Mesendoderm (in vitro differentiated cells): ENCODE measurements around the gene ZNF3.

Experiments used
- DNase-seq: peaks from one replicate; pipeline ENCODE4 v3.0.0; 2013
- H2AK5ac ChIP-seq: 2 replicates; pipeline ENCODE4 v1.6.1; 2013; ENCODE audit warnings: low read length, inconsistent platforms
- H2BK120ac ChIP-seq: 2 replicates; pipeline ENCODE4 v1.6.1; 2013; ENCODE audit warnings: low read depth, mild to moderate bottlenecking, low read length, moderate library complexity, mixed read lengths
- H2BK15ac ChIP-seq: replicated peaks from 2 replicates; pipeline ENCODE4 v1.6.1; 2013; ENCODE audit warnings: low read depth, mild to moderate bottlenecking, moderate library complexity
- H2BK5ac ChIP-seq: 2 replicates; pipeline ENCODE4 v1.6.1; 2013; ENCODE audit warnings: low read length, inconsistent platforms
- H3K18ac ChIP-seq: 2 replicates; pipeline ENCODE4 v1.6.1; 2013; ENCODE audit warnings: mild to moderate bottlenecking, low read length, mixed read lengths
- H3K23ac ChIP-seq: one replicate; pipeline ENCODE4 v1.6.1; 2013; ENCODE audit warnings: low read length
- H3K27ac ChIP-seq: 2 replicates; pipeline ENCODE4 v1.5.1; 2013; ENCODE audit warnings: low read depth, mild to moderate bottlenecking, inconsistent platforms, low read length, moderate library complexity
- H3K27me3 ChIP-seq: 2 replicates; pipeline ENCODE4 v1.6.1; 2013; ENCODE audit warnings: low read length, control low read depth, mild to moderate bottlenecking, inconsistent platforms; ENCODE audit not compliant: insufficient read depth, poor library complexity
- H3K36me3 ChIP-seq: 2 replicates; pipeline ENCODE4 v1.6.1; 2013; ENCODE audit warnings: low read length, inconsistent platforms; ENCODE audit not compliant: control insufficient read depth, insufficient read depth
- H3K4ac ChIP-seq: one replicate; pipeline ENCODE4 v1.6.1; 2013; ENCODE audit warnings: low read depth, mild to moderate bottlenecking, low read length, moderate library complexity
- H3K4me1 ChIP-seq: 2 replicates; pipeline ENCODE4 v1.6.1; 2013; ENCODE audit warnings: low read depth, low read length, inconsistent platforms; ENCODE audit not compliant: control insufficient read depth
- H3K4me2 ChIP-seq: 2 replicates; pipeline ENCODE4 v1.6.1; 2013; ENCODE audit warnings: low read length
- H3K4me3 ChIP-seq: 2 replicates; pipeline ENCODE4 v1.5.1; 2013; ENCODE audit warnings: mild to moderate bottlenecking, low read length
- H3K56ac ChIP-seq: one replicate; pipeline ENCODE4 v1.6.1; 2013; ENCODE audit warnings: low read length
- H3K79me1 ChIP-seq: 2 replicates; pipeline ENCODE4 v1.6.1; 2013; ENCODE audit warnings: low read length, inconsistent platforms
- H3K79me2 ChIP-seq: 2 replicates; pipeline ENCODE4 v1.6.1; 2013; ENCODE audit warnings: mild to moderate bottlenecking, low read length; ENCODE audit not compliant: control insufficient read depth, insufficient read depth
- H3K9ac ChIP-seq: 2 replicates; pipeline ENCODE4 v1.6.1; 2013; ENCODE audit warnings: low read length, inconsistent platforms
- H4K5ac ChIP-seq: one replicate; pipeline ENCODE4 v1.6.1; 2013; ENCODE audit warnings: low read length
- H4K8ac ChIP-seq: one replicate; pipeline ENCODE4 v1.6.1; 2013; ENCODE audit warnings: low read depth, mild to moderate bottlenecking, control low read depth, low read length, moderate library complexity
- WGBS: extraction: QIAGEN DNeasy Blood & Tissue Kit; methylation state at CpG from one replicate; pipeline ENCODE4 v1.1.7; 2013; ENCODE audit warnings: low lambda C conversion rate, missing lambda C conversion rate; ENCODE audit not compliant: insufficient coverage; ENCODE audit errors: extremely low coverage; 5-methylcytosine and 5-hydroxymethylcytosine counted together

The ZNF3 gene

GRCh38 chr7:100077205-100077604 is 4.3 kb downstream of the ZNF3 start:
- Histone ChIP-seq H3K79me1 (peaks cover 19% of the 10 kb centered on the region), H2AK5ac (no peak overlapping the region), H3K27me3 (no peaks in the 10 kb centered on the region), H3K4me2 (no peak overlapping the region), H3K18ac (no peak overlapping the region), H3K27ac (no peak overlapping the region), H4K8ac (no peak overlapping the region), H2BK5ac (no peak overlapping the region), H3K36me3 (peaks cover 31% of the 10 kb centered on the region), H3K23ac (no peak overlapping the region), H3K4me3 (no peak overlapping the region), H3K56ac (no peak overlapping the region), H3K4me1 (peaks cover 3% of the 10 kb centered on the region), H2BK120ac (no peak overlapping the region), H4K5ac (no peak overlapping the region), H3K9ac (no peak overlapping the region), H3K4ac (no peak overlapping the region), H2BK15ac (no peak overlapping the region), H3K79me2 (peaks cover 40% of the 10 kb centered on the region)
- no peak for DNase-seq
- no CpG with 5 or more reads among the region's 4 CpGs for WGBS

GRCh38 chr7:100075418-100075817 is 6.1 kb downstream of the ZNF3 start:
- H4K5ac ChIP-seq, result no peak overlapping the region
- peaks cover 3% of the 10 kb centered on the region for H3K4me1 ChIP-seq
- no peak overlapping the region for H4K8ac ChIP-seq
- H3K4me3 ChIP-seq, result no peak overlapping the region
- H3K36me3 ChIP-seq, result peaks cover 47% of the 10 kb centered on the region
- H3K79me2 ChIP-seq, result peaks cover 29% of the 10 kb centered on the region
- no peak for DNase-seq
- H3K4ac ChIP-seq, result no peak overlapping the region
- no peak overlapping the region for H2BK15ac ChIP-seq
- H2BK120ac ChIP-seq, result no peak overlapping the region
- H3K56ac ChIP-seq, result no peak overlapping the region
- WGBS, result no CpG with 5 or more reads among the region's 6 CpGs
- H3K27me3 ChIP-seq, result no peaks in the 10 kb centered on the region
- H2AK5ac ChIP-seq, result no peak overlapping the region
- H2BK5ac ChIP-seq, result no peak overlapping the region
- no peak overlapping the region for H3K9ac ChIP-seq
- no peak overlapping the region for H3K27ac ChIP-seq
- H3K4me2 ChIP-seq, result no peak overlapping the region
- peaks cover 19% of the 10 kb centered on the region for H3K79me1 ChIP-seq
- H3K18ac ChIP-seq, result no peak overlapping the region
- no peak overlapping the region for H3K23ac ChIP-seq

GRCh38 chr7:100074841-100075240 is 6.7 kb downstream of the ZNF3 start:
- Histone ChIP-seq H3K23ac (no peak overlapping the region), H2BK120ac (no peak overlapping the region), H2BK15ac (no peak overlapping the region), H3K4ac (no peak overlapping the region), H3K4me3 (no peak overlapping the region), H2AK5ac (no peak overlapping the region), H3K9ac (no peak overlapping the region), H3K18ac (no peak overlapping the region), H3K56ac (no peak overlapping the region), H3K4me1 (no peaks in the 10 kb centered on the region), H4K8ac (no peak overlapping the region), H3K79me1 (peaks cover 17% of the 10 kb centered on the region), H3K36me3 (peaks cover 53% of the 10 kb centered on the region), H3K79me2 (peaks cover 23% of the 10 kb centered on the region), H2BK5ac (no peak overlapping the region), H3K4me2 (no peak overlapping the region), H4K5ac (no peak overlapping the region), H3K27me3 (no peaks in the 10 kb centered on the region), H3K27ac (no peak overlapping the region)
- WGBS, result no CpG with 5 or more reads among the region's 7 CpGs
- DNase-seq, result no peak

DNA sequence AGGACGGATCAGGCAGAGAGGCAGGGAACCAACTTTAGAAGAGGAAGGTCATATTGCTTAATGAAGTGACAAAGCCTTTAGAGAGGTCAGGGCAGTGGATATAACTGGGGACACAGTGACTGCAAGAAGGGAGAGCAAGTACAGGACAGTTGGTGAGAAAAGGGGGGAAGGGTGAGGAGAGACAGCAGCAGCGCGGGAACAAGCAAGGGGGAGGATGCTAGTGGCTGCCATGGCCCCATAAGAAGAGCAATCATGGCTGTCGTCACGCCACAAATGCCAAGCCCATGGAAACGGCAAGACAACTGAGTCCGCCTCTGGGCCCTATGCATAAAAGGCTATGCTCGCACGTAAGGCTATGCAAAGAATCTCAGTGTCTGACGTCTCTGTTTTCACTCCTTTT is 9.1 kb downstream of the ZNF3 start:
- no peak overlapping the region for H2BK15ac ChIP-seq
- DNase-seq, result no peak
- no peak overlapping the region for H3K4ac ChIP-seq
- no peak overlapping the region for H2BK5ac ChIP-seq
- H3K79me1 ChIP-seq, result peaks cover 11% of the 10 kb centered on the region
- no peak overlapping the region for H3K18ac ChIP-seq
- no peak overlapping the region for H4K8ac ChIP-seq
- H2AK5ac ChIP-seq, result no peak overlapping the region
- H3K4me1 ChIP-seq, result no peaks in the 10 kb centered on the region
- peaks cover 50% of the 10 kb centered on the region for H3K36me3 ChIP-seq
- no peak overlapping the region for H3K27ac ChIP-seq
- no peak overlapping the region for H3K4me2 ChIP-seq
- H4K5ac ChIP-seq, result no peak overlapping the region
- no peak overlapping the region for H3K23ac ChIP-seq
- H2BK120ac ChIP-seq, result no peak overlapping the region
- peak overlapping the region; percentile 2 for H3K4me3 ChIP-seq
- no peak overlapping the region for H3K56ac ChIP-seq
- no CpG with 5 or more reads among the region's 10 CpGs for WGBS
- no peaks in the 10 kb centered on the region for H3K27me3 ChIP-seq
- no peak overlapping the region for H3K9ac ChIP-seq
- H3K79me2 ChIP-seq, result peaks cover 5% of the 10 kb centered on the region

- no peak overlapping the region for H4K5ac ChIP-seq
- WGBS, result no CpG with 5 or more reads among the region's 11 CpGs
- no peaks in the 10 kb centered on the region for H3K4me1 ChIP-seq
- H3K79me2 ChIP-seq, result no peaks in the 10 kb centered on the region
- H3K23ac ChIP-seq, result no peak overlapping the region
- DNase-seq, result peak; percentile 34
- no peak overlapping the region for H2BK120ac ChIP-seq
- no peak overlapping the region for H2BK15ac ChIP-seq
- no peak overlapping the region for H3K56ac ChIP-seq
- no peak overlapping the region for H4K8ac ChIP-seq
- H3K18ac ChIP-seq, result no peak overlapping the region
- no peak overlapping the region for H3K9ac ChIP-seq
- H3K4me3 ChIP-seq, result peak overlapping the region; percentile 31
- peaks cover 49% of the 10 kb centered on the region for H3K36me3 ChIP-seq
- H2BK5ac ChIP-seq, result no peak overlapping the region
- H2AK5ac ChIP-seq, result no peak overlapping the region
- no peak overlapping the region for H3K4me2 ChIP-seq
- no peaks in the 10 kb centered on the region for H3K27me3 ChIP-seq
- no peak overlapping the region for H3K4ac ChIP-seq
- peaks cover 9% of the 10 kb centered on the region for H3K79me1 ChIP-seq
- no peak overlapping the region for H3K27ac ChIP-seq
These were observed 10.4 kb downstream of the ZNF3 start for GRCh38 chr7:100071018-100071723.

DNA sequence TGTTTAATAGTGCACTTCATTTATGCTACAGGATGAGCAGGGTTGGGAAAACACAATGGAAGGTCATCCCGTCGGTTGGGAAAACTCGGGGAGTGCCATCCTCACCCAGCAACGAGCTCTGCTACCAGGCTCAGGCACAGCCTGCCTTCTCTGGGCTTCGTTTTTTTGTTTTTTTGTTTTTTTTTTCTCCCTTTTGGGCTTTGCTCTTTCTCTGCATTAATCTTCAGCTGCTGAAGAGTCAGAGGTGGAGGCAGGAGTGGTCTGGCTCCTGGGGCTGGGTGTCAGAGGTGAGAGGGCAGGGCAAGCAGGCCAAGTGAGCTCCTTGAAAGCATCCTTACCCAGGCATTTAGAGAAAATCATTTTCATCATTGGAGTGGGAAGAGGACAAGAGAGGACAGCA is 11.5 kb downstream of the ZNF3 start:
- no CpG with 5 or more reads among the region's 5 CpGs for WGBS
- no peak for DNase-seq
- no peak overlapping the region for H3K18ac ChIP-seq
- H2AK5ac ChIP-seq, result no peak overlapping the region
- H2BK5ac ChIP-seq, result no peak overlapping the region
- H3K56ac ChIP-seq, result no peak overlapping the region
- no peak overlapping the region for H3K27ac ChIP-seq
- no peak overlapping the region for H3K23ac ChIP-seq
- no peak overlapping the region for H4K5ac ChIP-seq
- no peak overlapping the region for H3K4ac ChIP-seq
- no peak overlapping the region for H2BK120ac ChIP-seq
- no peak overlapping the region for H3K9ac ChIP-seq
- H3K36me3 ChIP-seq, result peaks cover 41% of the 10 kb centered on the region
- H3K79me1 ChIP-seq, result peaks cover 1% of the 10 kb centered on the region
- H3K79me2 ChIP-seq, result no peaks in the 10 kb centered on the region
- no peaks in the 10 kb centered on the region for H3K27me3 ChIP-seq
- H3K4me1 ChIP-seq, result no peaks in the 10 kb centered on the region
- no peak overlapping the region for H3K4me2 ChIP-seq
- no peak overlapping the region for H2BK15ac ChIP-seq
- H3K4me3 ChIP-seq, result peak overlapping the region; percentile 23
- H4K8ac ChIP-seq, result no peak overlapping the region
